GM12891 (cell line): Measurements from ENCODE around the gene FBXO31.

ENCODE experiments used
- POLR2A ChIP-seq: IDR thresholded peaks from 2 replicates; pipeline ENCODE4 v1.6.1; 2011; ENCODE audit warnings: low read depth, low read length, control low read depth
- TAF1 ChIP-seq: IDR thresholded peaks from 2 replicates; pipeline ENCODE4 v1.6.1; 2011; ENCODE audit warnings: low read depth, low read length, control low read depth

- TF ChIP-seq TAF1 (no peak), POLR2A (no peak)
These were observed 62.1 kb downstream of the FBXO31 start for GRCh38 chr16:87321336-87322107.
